Smooth muscle cell (in vitro differentiated cells): ENCODE measurements around the gene THNSL1. TPM values are rescaled to one million over a fixed set of nuclear protein-coding genes. Genes with fewer than 3 reads are reported as not detected.

Source experiments
- DNase-seq: peaks from one replicate; lab custom pipeline; 2025; ENCODE audit not compliant: unreplicated experiment; lab: John Stamatoyannopoulos, UW
- H2AFZ ChIP-seq: fragments of 200-600 bp; sonication (generic); 2 replicates; pipeline ENCODE4 v1.6.0; 2016; ENCODE audit warnings: antibody characterized with exemption, low read depth, mild to moderate bottlenecking
- H3F3A ChIP-seq: fragments of 200-600 bp; sonication (generic); 2 replicates; pipeline ENCODE4 v1.6.0; 2017; ENCODE audit warnings: antibody characterized with exemption, low read depth
- H3K27ac ChIP-seq: fragments of 200-600 bp; sonication (generic); 2 replicates; pipeline ENCODE4 v1.5.1; 2016; ENCODE audit warnings: low read depth, mild to moderate bottlenecking
- H3K27me3 ChIP-seq: fragments of 200-600 bp; sonication (generic); 2 replicates; pipeline ENCODE4 v1.6.1; 2016; ENCODE audit warnings: low read depth, mild to moderate bottlenecking
- H3K36me3 ChIP-seq: fragments of 200-600 bp; sonication (generic); 2 replicates; pipeline ENCODE4 v1.5.1; 2016; ENCODE audit warnings: low read depth
- H3K4me1 ChIP-seq: fragments of 200-600 bp; sonication (generic); 2 replicates; pipeline ENCODE4 v1.5.1; 2016; ENCODE audit warnings: low read depth
- H3K4me2 ChIP-seq: fragments of 200-600 bp; sonication (generic); 2 replicates; pipeline ENCODE4 v1.6.0; 2016; ENCODE audit warnings: mild to moderate bottlenecking
- H3K4me3 ChIP-seq: fragments of 200-600 bp; sonication (generic); 2 replicates; pipeline ENCODE4 v1.5.1; 2016; ENCODE audit warnings: mild to moderate bottlenecking
- H3K79me2 ChIP-seq: fragments of 200-600 bp; sonication (generic); 2 replicates; pipeline ENCODE4 v1.6.0; 2016; ENCODE audit warnings: low read depth, mild to moderate bottlenecking
- H3K9ac ChIP-seq: fragments of 200-600 bp; sonication (generic); 2 replicates; pipeline ENCODE4 v1.6.0; 2016; ENCODE audit warnings: low read depth
- H3K9me3 ChIP-seq: fragments of 200-600 bp; sonication (generic); replicated peaks from 2 replicates; pipeline ENCODE4 v1.5.1; 2016; ENCODE audit warnings: low read depth
- H4K20me1 ChIP-seq: fragments of 200-600 bp; sonication (generic); 2 replicates; pipeline ENCODE4 v1.6.0; 2016; ENCODE audit warnings: low read depth
- CTCF ChIP-seq: fragments of 200-600 bp; sonication (generic); IDR thresholded peaks from 2 replicates; pipeline ENCODE4 v1.5.1; 2017; ENCODE audit warnings: borderline replicate concordance, mild to moderate bottlenecking, antibody characterized with exemption; ENCODE audit not compliant: insufficient read depth, poor library complexity, severe bottlenecking
- WGBS: methylation state at CpG from one replicate; pipeline ENCODE4 v1.1.7; 2016; ENCODE audit warnings: low lambda C conversion rate; 5-methylcytosine and 5-hydroxymethylcytosine counted together
- polyA plus RNA-seq: library from polyadenylated mRNA; unstranded; fragments of >200 nt; fragmentation: Nextera tagmentation; extraction: Ambion mirVana; gene quantifications from 2 replicates; pipeline ENCODE4 v1.2.1, GENCODE V29; 2016
- total RNA-seq: library from RNA; depleted of rRNA; stranded (reverse); fragments of >200 nt; gene quantifications from 2 replicates; pipeline ENCODE4 v1.2.3, GENCODE V29; 2014

The THNSL1 gene
- total and polyA plus RNA-seq, 2 experiments from 2014 or later: 2.5 to 2.6 TPM

- H3K79me2 ChIP-seq: peaks cover 8% of the 10 kb centered on the region
- no peak overlapping the region for H3K27ac ChIP-seq
- no peaks in the 10 kb centered on the region for H3K9me3 ChIP-seq
- peaks cover 10% of the 10 kb centered on the region for H3K4me1 ChIP-seq
- H4K20me1 ChIP-seq: no peaks in the 10 kb centered on the region
- no peak overlapping the region for H3K4me2 ChIP-seq
- WGBS: 94% methylated on average over 3 of the region's 3 CpGs
- no peak overlapping the region for H2AFZ ChIP-seq
- no peaks in the 10 kb centered on the region for H3K27me3 ChIP-seq
- peaks cover 7% of the 10 kb centered on the region for H3F3A ChIP-seq
- H3K4me3 ChIP-seq: no peak overlapping the region
- no peak overlapping the region for H3K9ac ChIP-seq
- no peak for DNase-seq
- no peaks in the 10 kb centered on the region for H3K36me3 ChIP-seq
- TF ChIP-seq CTCF: no peak
Observed at GRCh38 chr10:25018703-25019102, 2.3 kb downstream of the THNSL1 start.

GRCh38 chr10:25023278-25023677, 6.9 kb downstream of the THNSL1 start:
- Histone ChIP-seq H3K4me2 (no peak overlapping the region), H3K27ac (no peak overlapping the region), H3K79me2 (peaks cover under 1% of the 10 kb centered on the region)

GRCh38 chr10:25024528-25024927, 8.1 kb downstream of the THNSL1 start:
- Histone ChIP-seq H3F3A (no peaks in the 10 kb centered on the region), H3K36me3 (no peaks in the 10 kb centered on the region), H3K27me3 (no peaks in the 10 kb centered on the region), H2AFZ (no peak overlapping the region), H3K4me2 (no peak overlapping the region), H3K4me3 (no peak overlapping the region), H4K20me1 (no peaks in the 10 kb centered on the region), H3K9ac (no peak overlapping the region), H3K79me2 (no peaks in the 10 kb centered on the region), H3K27ac (no peak overlapping the region), H3K9me3 (no peaks in the 10 kb centered on the region), H3K4me1 (no peaks in the 10 kb centered on the region)
- WGBS: 96% methylated on average over 8 of the region's 8 CpGs
- no peak for DNase-seq
- no peak for TF ChIP-seq CTCF

More at GRCh38 chr10:25023278-25023677, 6.9 kb downstream of the THNSL1 start:
- no peaks in the 10 kb centered on the region for H3K27me3 ChIP-seq
- no peak for DNase-seq
- no peaks in the 10 kb centered on the region for H3K4me1 ChIP-seq
- TF ChIP-seq CTCF: no peak
- no peaks in the 10 kb centered on the region for H3K9me3 ChIP-seq
- 97% methylated on average over 3 of the region's 3 CpGs for WGBS
- no peaks in the 10 kb centered on the region for H3K36me3 ChIP-seq
- H2AFZ ChIP-seq: no peak overlapping the region
- H3F3A ChIP-seq: no peaks in the 10 kb centered on the region
- no peak overlapping the region for H3K9ac ChIP-seq
- no peaks in the 10 kb centered on the region for H4K20me1 ChIP-seq
- no peak overlapping the region for H3K4me3 ChIP-seq

- H4K20me1 ChIP-seq: no peaks in the 10 kb centered on the region
- H3F3A ChIP-seq: no peaks in the 10 kb centered on the region
- H2AFZ ChIP-seq: no peak overlapping the region
- H3K27ac ChIP-seq: no peak overlapping the region
- H3K79me2 ChIP-seq: no peaks in the 10 kb centered on the region
- H3K4me1 ChIP-seq: no peaks in the 10 kb centered on the region
- H3K4me3 ChIP-seq: no peak overlapping the region
- no peak for TF ChIP-seq CTCF
- 88% methylated on average over 1 of the region's 1 CpG for WGBS
- no peaks in the 10 kb centered on the region for H3K36me3 ChIP-seq
- H3K9ac ChIP-seq: no peak overlapping the region
- no peak for DNase-seq
- H3K4me2 ChIP-seq: no peak overlapping the region
- no peaks in the 10 kb centered on the region for H3K27me3 ChIP-seq
- no peaks in the 10 kb centered on the region for H3K9me3 ChIP-seq
Observed at GRCh38 chr10:25026463-25026862, 10.1 kb downstream of the THNSL1 start.
